Kidney (tissue), 14 donors: ENCODE measurements around the gene FBXL14. TPM values are rescaled to one million over a fixed set of nuclear protein-coding genes. Genes with fewer than 3 reads are reported as not detected.
A peak's percentile ranks its signal among the peaks of the same experiment; 100 is the strongest.

Source experiments
- DNase-seq, 5 donors: peaks; one replicate each; pipeline ENCODE4 v3.0.0-alpha.2; 2013 to 2020
- FAIRE-seq: peaks from 2 replicates; lab custom pipeline; 2012; peaks lifted over from hg19 to GRCh38; lab: Jason Lieb, UNC
- H3K27ac ChIP-seq, 2 donors: one replicate each; pipeline ENCODE4 v1.7.0; 2013; ENCODE audit warnings: low read depth in 2 of 2, low read length in 2 of 2, inconsistent platforms in 1 of 2
- H3K27me3 ChIP-seq: one replicate; pipeline ENCODE4 v1.7.1; 2013; ENCODE audit warnings: low read length, inconsistent platforms; ENCODE audit not compliant: control insufficient read depth, insufficient read depth
- H3K36me3 ChIP-seq, 3 donors: one replicate each; pipeline versions ENCODE4 v1.7.0 to v1.7.1; 2013; ENCODE audit warnings: low read length in 3 of 3, control low read depth in 1 of 3, inconsistent platforms in 1 of 3; ENCODE audit not compliant: insufficient read depth in 3 of 3, control insufficient read depth in 2 of 3
- H3K4me1 ChIP-seq, 3 donors: one replicate each; pipeline versions ENCODE4 v1.7.0 to v1.7.1; 2013; ENCODE audit warnings: low read length in 3 of 3, inconsistent platforms in 1 of 3, low read depth in 1 of 3; ENCODE audit not compliant: control insufficient read depth in 2 of 3, insufficient read depth in 2 of 3
- H3K4me3 ChIP-seq, 3 donors: one replicate each; pipeline versions ENCODE4 v1.7.0 to v1.8.1; 2013; ENCODE audit warnings: low read length in 3 of 3, control low read depth in 1 of 3, inconsistent platforms in 1 of 3
- H3K9ac ChIP-seq, 3 donors: one replicate each; pipeline versions ENCODE4 v1.7.0 to v1.7.1; 2013; ENCODE audit warnings: low read length in 3 of 3, control low read depth in 1 of 3, inconsistent platforms in 1 of 3
- H3K9me3 ChIP-seq, 3 donors: one replicate each; pipeline versions ENCODE4 v1.7.0 to v1.7.1; 2013; ENCODE audit warnings: low read length in 3 of 3, control low read depth in 1 of 3, inconsistent platforms in 1 of 3; ENCODE audit not compliant: control insufficient read depth in 2 of 3, insufficient read depth in 1 of 3
- intact Hi-C: fragments of 100-400 bp; cut with DNase I; formaldehyde crosslinking; loops from one replicate; pipeline ENCODE4 v1.11.1; 2022
- polyA plus RNA-seq: library from polyadenylated mRNA; stranded (reverse); fragments of 350-450 nt; fragmentation: Illumina TruSeq; extraction: RNeasy Lipid Tissue Mini Kit (QIAGEN cat#74804); gene quantifications from one replicate; pipeline ENCODE4 v1.2.3, GENCODE V29; 2014; ENCODE audit warnings: low read depth, low replicate concordance; ENCODE audit not compliant: insufficient read depth
- total RNA-seq: library from RNA; stranded (reverse); fragmentation: NEBNext Ultra II Directional; extraction: Animal tissue kit (Norgen Biotek cat#: 25700); gene quantifications from one replicate; pipeline ENCODE4 v1.2.1, GENCODE V29; 2021
- TF ChIP-seq, protein P1 (sequence below): IDR thresholded peaks from 3 replicates; pipeline ENCODE4 v1.5.1; 2012; ENCODE audit warnings: mild to moderate bottlenecking, moderate library complexity, borderline replicate concordance; ENCODE audit not compliant: insufficient read depth; ENCODE audit errors: extremely low read depth
- donor health status: control.
- donor health status: control.
- donor health status: control.
- donor health status: control.
- donor health status: control.
- donor health status: DM: yes; HTN: yes; CAD: no.
- donor health status: Normal renal cell carcinoma (clear cell type).

The FBXL14 gene
- total and polyA plus RNA-seq, 2 donors from 2014 or later: 5.3 to 17.9 TPM

DNA sequence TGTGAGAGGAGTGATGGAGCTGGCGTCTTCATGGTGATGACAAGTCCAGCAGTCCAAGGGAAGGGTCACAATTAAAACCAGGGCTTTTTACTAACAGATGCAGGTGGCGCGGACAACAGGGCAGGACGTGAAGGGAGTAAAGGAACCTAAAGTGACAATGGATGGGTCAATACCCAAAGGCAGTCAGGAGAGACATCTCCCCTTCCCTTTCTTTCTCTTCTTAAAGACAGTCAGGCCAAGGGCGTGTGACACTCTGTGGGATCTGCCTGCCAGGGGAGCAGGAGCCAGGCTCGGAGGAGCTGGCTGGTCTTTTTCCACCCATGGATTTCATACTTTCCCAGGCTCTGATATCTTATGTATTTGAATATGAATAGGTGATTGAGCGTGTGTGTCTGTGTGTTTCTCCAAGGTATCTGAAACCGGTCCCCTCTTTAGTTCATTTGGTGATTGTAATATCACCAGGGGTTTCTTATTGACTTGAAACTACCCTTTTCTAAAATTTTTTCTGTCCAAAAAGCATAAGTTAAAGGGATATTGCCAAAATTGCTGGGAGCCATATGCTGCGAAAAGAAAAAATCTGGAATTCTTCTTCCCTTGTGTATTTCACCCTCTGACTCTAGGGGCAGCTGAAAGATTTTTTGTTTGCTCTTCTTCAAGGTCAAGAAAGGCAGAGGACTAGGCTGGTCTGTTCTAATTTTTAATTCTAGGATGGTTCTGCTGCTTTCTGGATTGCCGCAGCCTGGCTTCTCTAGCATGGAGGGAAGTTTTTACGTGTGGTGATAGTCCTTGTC lies 61.8 kb downstream of the FBXL14 start:
- H3K4me1 ChIP-seq: peaks cover 0 to 2% (median 0%) of the 10 kb centered on the region in 3 donors
- intact Hi-C loops: no loop called here
- H3K4me3 ChIP-seq: no peak overlapping the region
- no peak for FAIRE-seq
- no peak for DNase-seq
- no peaks in the 10 kb centered on the region for H3K36me3 ChIP-seq
- peaks cover 3% of the 10 kb centered on the region for H3K27me3 ChIP-seq
- no peaks in the 10 kb centered on the region for H3K9me3 ChIP-seq
- H3K27ac ChIP-seq: no peak overlapping the region
- TF ChIP-seq, protein P1, sequence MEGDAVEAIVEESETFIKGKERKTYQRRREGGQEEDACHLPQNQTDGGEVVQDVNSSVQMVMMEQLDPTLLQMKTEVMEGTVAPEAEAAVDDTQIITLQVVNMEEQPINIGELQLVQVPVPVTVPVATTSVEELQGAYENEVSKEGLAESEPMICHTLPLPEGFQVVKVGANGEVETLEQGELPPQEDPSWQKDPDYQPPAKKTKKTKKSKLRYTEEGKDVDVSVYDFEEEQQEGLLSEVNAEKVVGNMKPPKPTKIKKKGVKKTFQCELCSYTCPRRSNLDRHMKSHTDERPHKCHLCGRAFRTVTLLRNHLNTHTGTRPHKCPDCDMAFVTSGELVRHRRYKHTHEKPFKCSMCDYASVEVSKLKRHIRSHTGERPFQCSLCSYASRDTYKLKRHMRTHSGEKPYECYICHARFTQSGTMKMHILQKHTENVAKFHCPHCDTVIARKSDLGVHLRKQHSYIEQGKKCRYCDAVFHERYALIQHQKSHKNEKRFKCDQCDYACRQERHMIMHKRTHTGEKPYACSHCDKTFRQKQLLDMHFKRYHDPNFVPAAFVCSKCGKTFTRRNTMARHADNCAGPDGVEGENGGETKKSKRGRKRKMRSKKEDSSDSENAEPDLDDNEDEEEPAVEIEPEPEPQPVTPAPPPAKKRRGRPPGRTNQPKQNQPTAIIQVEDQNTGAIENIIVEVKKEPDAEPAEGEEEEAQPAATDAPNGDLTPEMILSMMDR: no peak
- H3K9ac ChIP-seq: no peak overlapping the region

DNA sequence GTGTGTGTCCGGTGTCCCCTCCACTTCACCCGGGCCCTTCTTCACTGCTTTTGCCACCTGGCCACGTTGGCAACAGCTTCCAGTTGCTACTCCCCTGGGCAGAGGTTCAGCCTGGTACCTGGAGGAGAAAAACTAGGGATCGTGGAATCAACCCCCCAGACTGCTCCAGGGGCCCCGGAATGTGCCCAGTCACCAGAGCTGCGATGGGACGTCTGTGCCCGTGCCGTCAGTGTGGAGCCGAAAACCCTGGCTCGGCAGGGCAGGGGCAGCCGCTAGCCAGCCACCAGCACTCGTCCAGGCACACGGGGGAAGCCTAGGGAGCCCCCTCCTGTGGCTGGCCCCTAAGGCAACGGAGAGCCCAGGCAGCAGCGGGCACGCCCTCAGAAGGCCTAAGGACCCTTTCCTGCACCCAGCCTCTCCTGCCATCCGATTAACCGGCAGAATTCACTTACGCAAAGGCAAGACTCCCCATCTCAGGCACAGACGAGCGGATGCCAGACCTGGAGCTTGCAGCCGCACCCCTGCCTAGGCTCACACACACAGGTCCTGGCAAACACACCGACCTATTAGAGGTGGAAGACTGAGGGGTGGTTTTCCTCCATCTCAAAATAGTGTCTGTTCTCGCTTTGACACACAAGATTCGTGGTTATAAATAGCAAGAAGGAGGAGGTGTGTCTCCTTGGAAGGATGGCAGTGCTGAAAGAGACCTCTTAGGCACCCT lies 62.6 kb downstream of the FBXL14 start:
- intact Hi-C loops: no loop called here
- TF ChIP-seq, protein P1: no peak
- Histone ChIP-seq H3K9ac (no peak overlapping the region), H3K4me3 (peak overlapping the region in 1 of 3 donors; percentile 25), H3K27ac (no peak overlapping the region), H3K9me3 (no peaks in the 10 kb centered on the region), H3K27me3 (peaks cover 3% of the 10 kb centered on the region), H3K4me1 (peaks cover 0 to 2% (median 0%) of the 10 kb centered on the region in 3 donors), H3K36me3 (no peaks in the 10 kb centered on the region)
- no peak for DNase-seq
- no peak for FAIRE-seq

DNA sequence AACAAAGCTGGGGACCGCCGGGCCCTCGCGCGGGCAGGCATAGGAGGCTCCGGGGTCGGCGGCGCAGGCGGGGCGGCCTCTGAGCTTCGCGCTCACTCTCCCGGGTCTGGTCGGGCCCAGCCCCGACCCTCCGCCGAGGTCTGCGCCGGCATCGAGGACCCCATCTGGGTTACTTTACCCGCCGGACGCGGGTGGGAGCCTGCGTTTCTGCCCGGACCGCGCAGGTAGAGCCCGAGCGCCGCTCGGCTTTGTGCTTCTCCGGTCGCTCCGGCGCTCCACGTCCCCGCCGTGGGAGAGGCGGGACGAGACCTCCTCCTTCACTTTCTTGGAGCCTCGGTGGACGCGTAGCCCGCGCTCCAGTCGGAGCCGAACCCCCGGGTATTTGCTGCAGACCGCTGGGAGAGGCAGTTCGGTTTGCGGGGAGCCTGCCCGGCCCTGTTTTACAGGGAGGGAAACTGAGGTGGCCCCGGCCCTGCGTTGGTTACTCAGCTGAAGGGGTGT lies 63.2 kb downstream of the FBXL14 start:
- Histone ChIP-seq H3K9ac (no peak overlapping the region), H3K27ac (no peak overlapping the region), H3K4me3 (peak overlapping the region in 1 of 3 donors; percentile 25), H3K4me1 (peaks cover 0 to 2% (median 0%) of the 10 kb centered on the region in 3 donors), H3K36me3 (no peaks in the 10 kb centered on the region), H3K9me3 (no peaks in the 10 kb centered on the region), H3K27me3 (peaks cover 3% of the 10 kb centered on the region)
- FAIRE-seq: no peak
- TF ChIP-seq, protein P1: no peak
- peak in 2 of 5 donors; percentile 29 to 33 for DNase-seq
- intact Hi-C loops: no loop called here
